Panc1 (cell line): ENCODE results near the gene CNGB1. TPM values are rescaled to one million over a fixed set of nuclear protein-coding genes. Genes with fewer than 3 reads are reported as not detected.

Source experiments
- ATAC-seq: fragments of 200-7000 bp; cut with Tn5 transposase; 2 replicates; pipeline ENCODE4 v1.9.1; 2020; ENCODE audit warnings: mild to moderate bottlenecking, moderate library complexity
- BruUV-seq: library from RNA; stranded (reverse); fragments of 400-500 nt; replicated peaks from 2 replicates; lab custom pipeline; 2021; lab: Mats Ljungman, UMichigan
- CTCF ChIA-PET: fragments of 300-600 bp; sonication (Branson Sonifier 250); formaldehyde crosslinking; loops from one replicate; lab custom pipeline; 2022; ENCODE audit warnings: antibody characterized with exemption; lab: Charles Lee
- POLR2A ChIA-PET: fragments of 300-600 bp; sonication (Branson Sonifier 250); formaldehyde crosslinking; loops from one replicate; lab custom pipeline; 2022; ENCODE audit warnings: antibody characterized with exemption; lab: Charles Lee
- DNase-seq: peaks from one replicate; pipeline ENCODE4 v3.0.0-alpha.2; 2010; ENCODE audit warnings: low read depth, low spot score
- H3K27ac ChIP-seq: 2 replicates; pipeline ENCODE4 v1.5.1; 2011; ENCODE audit warnings: mild to moderate bottlenecking, low read length, inconsistent platforms
- H3K27me3 ChIP-seq: fragments of 200-500 bp; sonication (Bioruptor generic); 2 replicates; pipeline ENCODE4 v1.6.0; 2014; ENCODE audit warnings: low read length, inconsistent platforms; ENCODE audit not compliant: control insufficient read depth, insufficient read depth
- H3K36me3 ChIP-seq: fragments of 200-500 bp; sonication (Bioruptor generic); 2 replicates; pipeline ENCODE4 v1.5.1; 2014; ENCODE audit warnings: inconsistent platforms, mild to moderate bottlenecking, low read length, moderate library complexity; ENCODE audit not compliant: control insufficient read depth, insufficient read depth
- H3K4me1 ChIP-seq: 2 replicates; pipeline ENCODE4 v1.5.1; 2011; ENCODE audit warnings: inconsistent platforms, mild to moderate bottlenecking, low read length, moderate library complexity; ENCODE audit not compliant: control insufficient read depth, insufficient read depth
- H3K4me3 ChIP-seq, 2 experiments: 2 replicates each; pipeline ENCODE4 v1.5.1; 2011 to 2012; ENCODE audit warnings: low read depth in 2 of 2, low read length in 2 of 2, mild to moderate bottlenecking in 2 of 2, inconsistent platforms in 1 of 2, moderate library complexity in 1 of 2
- H3K9me3 ChIP-seq: fragments of 200-500 bp; sonication (Bioruptor generic); 2 replicates; pipeline ENCODE4 v1.5.1; 2014; ENCODE audit warnings: low read depth, mild to moderate bottlenecking, inconsistent platforms, low read length, moderate library complexity; ENCODE audit not compliant: control insufficient read depth, insufficient read depth
- POLR2AphosphoS5 ChIP-seq: IDR thresholded peaks from 2 replicates; pipeline ENCODE4 v1.6.1; 2012; ENCODE audit warnings: mild to moderate bottlenecking, low read depth, low read length, moderate library complexity
- SIN3A ChIP-seq: IDR thresholded peaks from 2 replicates; pipeline ENCODE4 v1.6.1; 2012; ENCODE audit warnings: low read depth, mild to moderate bottlenecking, low read length, moderate library complexity, borderline replicate concordance; ENCODE audit not compliant: insufficient read depth
- TCF7L2 ChIP-seq: IDR thresholded peaks from 2 replicates; pipeline ENCODE4 v1.6.1; 2011; ENCODE audit warnings: mild to moderate bottlenecking, low read depth, low read length, inconsistent platforms
- in situ Hi-C: cut with HindIII; loops from 2 replicates; pipeline ENCODE4 v1.10.0; 2016; ENCODE audit warnings: low sequenced_read_pairs, low pct_unique_long_range_greater_than_20kb
- intact Hi-C: fragments of 100-400 bp; cut with micrococcal nuclease; formaldehyde crosslinking; loops from one replicate; pipeline ENCODE4 v1.10.0; 2022; ENCODE audit not compliant: unreplicated experiment
- total RNA-seq: library from RNA; stranded (reverse); gene quantifications from one replicate; pipeline ENCODE4 v1.2.1, GENCODE V29; 2021; ENCODE audit not compliant: unreplicated experiment
- TF ChIP-seq, protein P1 (sequence below): fragments of 450-650 bp; IDR thresholded peaks from 2 replicates; pipeline ENCODE4 v1.5.1; 2017; ENCODE audit warnings: mild to moderate bottlenecking
- TF ChIP-seq, protein P2 (sequence below), 2 experiments: IDR thresholded peaks; 2 replicates each; pipeline ENCODE4 v1.6.1; 2011 to 2012; ENCODE audit warnings: low read depth in 2 of 2, control low read depth in 1 of 2, low read length in 1 of 2, mild to moderate bottlenecking in 1 of 2, moderate library complexity in 1 of 2; ENCODE audit not compliant: insufficient read depth in 1 of 2

Gene CNGB1
- total RNA-seq, 1 experiment from 2014 or later: not detected

DNA sequence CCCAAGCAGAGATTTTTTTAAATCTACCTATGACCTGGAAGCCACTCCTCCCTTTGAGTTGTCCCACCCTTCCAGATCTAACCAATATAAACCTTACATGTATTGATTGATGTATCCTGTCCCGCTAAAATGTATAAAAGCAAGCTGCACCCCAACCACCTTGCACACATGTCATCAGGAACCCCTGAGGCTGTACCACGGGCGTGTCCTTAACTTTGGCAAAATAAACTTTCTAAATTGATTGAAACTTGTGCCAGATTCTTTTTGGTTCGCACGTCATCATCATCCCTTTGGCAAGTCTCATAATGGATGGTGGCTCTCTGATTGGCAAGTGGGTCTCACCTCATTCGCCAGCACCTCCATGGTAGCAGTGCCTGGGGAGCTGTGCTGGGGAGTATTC lies 60.2 kb downstream of the CNGB1 start:
- Histone ChIP-seq H3K27me3 (no peaks in the 10 kb centered on the region), H3K4me3 (no peak overlapping the region), H3K4me1 (no peaks in the 10 kb centered on the region), H3K36me3 (no peaks in the 10 kb centered on the region), H3K27ac (no peak overlapping the region), H3K9me3 (no peaks in the 10 kb centered on the region)
- TF ChIP-seq TCF7L2 (no peak), POLR2AphosphoS5 (no peak), SIN3A (no peak)
- TF ChIP-seq, protein P1, sequence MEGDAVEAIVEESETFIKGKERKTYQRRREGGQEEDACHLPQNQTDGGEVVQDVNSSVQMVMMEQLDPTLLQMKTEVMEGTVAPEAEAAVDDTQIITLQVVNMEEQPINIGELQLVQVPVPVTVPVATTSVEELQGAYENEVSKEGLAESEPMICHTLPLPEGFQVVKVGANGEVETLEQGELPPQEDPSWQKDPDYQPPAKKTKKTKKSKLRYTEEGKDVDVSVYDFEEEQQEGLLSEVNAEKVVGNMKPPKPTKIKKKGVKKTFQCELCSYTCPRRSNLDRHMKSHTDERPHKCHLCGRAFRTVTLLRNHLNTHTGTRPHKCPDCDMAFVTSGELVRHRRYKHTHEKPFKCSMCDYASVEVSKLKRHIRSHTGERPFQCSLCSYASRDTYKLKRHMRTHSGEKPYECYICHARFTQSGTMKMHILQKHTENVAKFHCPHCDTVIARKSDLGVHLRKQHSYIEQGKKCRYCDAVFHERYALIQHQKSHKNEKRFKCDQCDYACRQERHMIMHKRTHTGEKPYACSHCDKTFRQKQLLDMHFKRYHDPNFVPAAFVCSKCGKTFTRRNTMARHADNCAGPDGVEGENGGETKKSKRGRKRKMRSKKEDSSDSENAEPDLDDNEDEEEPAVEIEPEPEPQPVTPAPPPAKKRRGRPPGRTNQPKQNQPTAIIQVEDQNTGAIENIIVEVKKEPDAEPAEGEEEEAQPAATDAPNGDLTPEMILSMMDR: no peak
- TF ChIP-seq, protein P2, sequence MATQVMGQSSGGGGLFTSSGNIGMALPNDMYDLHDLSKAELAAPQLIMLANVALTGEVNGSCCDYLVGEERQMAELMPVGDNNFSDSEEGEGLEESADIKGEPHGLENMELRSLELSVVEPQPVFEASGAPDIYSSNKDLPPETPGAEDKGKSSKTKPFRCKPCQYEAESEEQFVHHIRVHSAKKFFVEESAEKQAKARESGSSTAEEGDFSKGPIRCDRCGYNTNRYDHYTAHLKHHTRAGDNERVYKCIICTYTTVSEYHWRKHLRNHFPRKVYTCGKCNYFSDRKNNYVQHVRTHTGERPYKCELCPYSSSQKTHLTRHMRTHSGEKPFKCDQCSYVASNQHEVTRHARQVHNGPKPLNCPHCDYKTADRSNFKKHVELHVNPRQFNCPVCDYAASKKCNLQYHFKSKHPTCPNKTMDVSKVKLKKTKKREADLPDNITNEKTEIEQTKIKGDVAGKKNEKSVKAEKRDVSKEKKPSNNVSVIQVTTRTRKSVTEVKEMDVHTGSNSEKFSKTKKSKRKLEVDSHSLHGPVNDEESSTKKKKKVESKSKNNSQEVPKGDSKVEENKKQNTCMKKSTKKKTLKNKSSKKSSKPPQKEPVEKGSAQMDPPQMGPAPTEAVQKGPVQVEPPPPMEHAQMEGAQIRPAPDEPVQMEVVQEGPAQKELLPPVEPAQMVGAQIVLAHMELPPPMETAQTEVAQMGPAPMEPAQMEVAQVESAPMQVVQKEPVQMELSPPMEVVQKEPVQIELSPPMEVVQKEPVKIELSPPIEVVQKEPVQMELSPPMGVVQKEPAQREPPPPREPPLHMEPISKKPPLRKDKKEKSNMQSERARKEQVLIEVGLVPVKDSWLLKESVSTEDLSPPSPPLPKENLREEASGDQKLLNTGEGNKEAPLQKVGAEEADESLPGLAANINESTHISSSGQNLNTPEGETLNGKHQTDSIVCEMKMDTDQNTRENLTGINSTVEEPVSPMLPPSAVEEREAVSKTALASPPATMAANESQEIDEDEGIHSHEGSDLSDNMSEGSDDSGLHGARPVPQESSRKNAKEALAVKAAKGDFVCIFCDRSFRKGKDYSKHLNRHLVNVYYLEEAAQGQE (IDR thresholded peaks at IDR 0.05; ENCODE audit: insufficient read depth in 1 of 2, low read depth in 2 of 2, low read length in 1 of 2): no peak
- intact Hi-C loops (no loop called here), in situ Hi-C loops (no loop called here)
- CTCF ChIA-PET: no interaction called here
- ATAC-seq (no peak), DNase-seq (no peak)
- POLR2A ChIA-PET: no interaction called here
- no TSS peak for BruUV-seq

DNA sequence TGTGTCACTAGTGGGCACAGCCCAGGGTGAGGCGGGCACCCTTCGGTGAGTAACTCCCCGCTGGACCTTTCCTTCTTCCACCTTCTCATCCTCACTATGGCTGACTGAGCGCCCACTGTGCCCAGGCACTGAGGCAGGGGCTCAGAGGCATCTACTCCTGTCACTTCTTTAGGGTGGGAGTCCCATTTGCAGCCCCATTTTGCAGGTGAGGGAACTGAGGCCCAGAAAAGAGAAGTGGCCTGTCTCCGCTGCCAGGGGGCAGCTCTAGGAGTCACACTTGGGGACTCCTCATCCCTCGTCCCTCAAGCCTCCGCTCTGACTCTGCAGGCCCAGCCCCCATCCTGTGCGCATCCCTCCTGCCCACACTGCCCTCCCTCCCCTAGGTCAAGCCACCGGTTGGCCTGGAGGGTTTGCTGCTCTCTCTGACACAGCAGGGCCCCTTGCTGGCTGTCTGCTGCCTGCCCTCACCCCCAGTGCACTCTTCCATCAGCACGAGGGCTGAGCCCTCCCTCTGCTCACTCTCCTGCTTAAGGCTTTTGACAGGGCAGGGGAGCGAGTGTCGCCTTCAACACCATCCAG lies 62.4 kb downstream of the CNGB1 start:
- DNase-seq (no peak), ATAC-seq (no peak)
- CTCF ChIA-PET: interaction anchor here (0.7 kb wide), 1 partner anchor 16 kb away, joined by 3 read pairs; no protein-coding TSS in a partner anchor
- no peak overlapping the region for H3K27ac ChIP-seq
- H3K36me3 ChIP-seq: no peaks in the 10 kb centered on the region
- H3K9me3 ChIP-seq: no peaks in the 10 kb centered on the region
- no peak for TF ChIP-seq POLR2AphosphoS5
- H3K4me1 ChIP-seq: no peaks in the 10 kb centered on the region
- BruUV-seq: no TSS peak
- H3K4me3 ChIP-seq: no peak overlapping the region
- POLR2A ChIA-PET: no interaction called here
- H3K27me3 ChIP-seq: no peaks in the 10 kb centered on the region
- intact Hi-C loops (no loop called here), in situ Hi-C loops (no loop called here)
